HG03095 (cell line): ENCODE measurements around the gene B3GNT7.
"Not testable (repeated sequence)": the region's sequence is repeated elsewhere in the genome, so short reads cannot be mapped to it uniquely, and the experiment has no call there.

Experiments used
- ATAC-seq: cut with Tn5 transposase; IDR thresholded peaks from one replicate; pipeline ENCODE4 v1.9.1; 2021; ENCODE audit warnings: moderate library complexity; ENCODE audit not compliant: unreplicated experiment

Gene B3GNT7

GRCh38 chr2:231395188-231396057 is at the start of gene B3GNT7:
Gene B3GNT7, plus strand, starts transcription at chr2:231395710. Its CDS starts 94 bp downstream, at chr2:231395804.
- no peak for ATAC-seq

- ATAC-seq, result no peak
Observed at GRCh38 chr2:231347081-231347480, 48.4 kb upstream of the B3GNT7 start.

- no peak for ATAC-seq
Observed at GRCh38 chr2:231347638-231348037, 47.9 kb upstream of the B3GNT7 start.

GRCh38 chr2:231348173-231348572 is 47.3 kb upstream of the B3GNT7 start:
- no peak for ATAC-seq

- ATAC-seq, result no peak
Observed at GRCh38 chr2:231348704-231349373, 46.7 kb upstream of the B3GNT7 start.

GRCh38 chr2:231349374-231349735 is 46.2 kb upstream of the B3GNT7 start:
- not testable (repeated sequence) for ATAC-seq

GRCh38 chr2:231351648-231352047 is 43.9 kb upstream of the B3GNT7 start:
- ATAC-seq, result no peak

- ATAC-seq, result no peak
Observed at GRCh38 chr2:231353469-231353868, 42.0 kb upstream of the B3GNT7 start.

- ATAC-seq, result no peak
Observed at GRCh38 chr2:231355508-231356465, 39.7 kb upstream of the B3GNT7 start.

- ATAC-seq, result no peak
Observed at GRCh38 chr2:231356466-231356844, 39.1 kb upstream of the B3GNT7 start.

GRCh38 chr2:231357048-231357447 is 38.5 kb upstream of the B3GNT7 start:
- ATAC-seq, result no peak

GRCh38 chr2:231357931-231358330 is 37.6 kb upstream of the B3GNT7 start:
- no peak for ATAC-seq

- ATAC-seq, result no peak
Observed at GRCh38 chr2:231359441-231359840, 36.1 kb upstream of the B3GNT7 start.

GRCh38 chr2:231359948-231360347 is 35.6 kb upstream of the B3GNT7 start:
- no peak for ATAC-seq

- ATAC-seq, result no peak
Observed at GRCh38 chr2:231360401-231360800, 35.1 kb upstream of the B3GNT7 start.

GRCh38 chr2:231360881-231361371 is 34.6 kb upstream of the B3GNT7 start:
- no peak for ATAC-seq

GRCh38 chr2:231361701-231362554 is 33.6 kb upstream of the B3GNT7 start:
- ATAC-seq, result peak; percentile 94

GRCh38 chr2:231362555-231363184 is 32.8 kb upstream of the B3GNT7 start:
- no peak for ATAC-seq

GRCh38 chr2:231364061-231364460 is 31.4 kb upstream of the B3GNT7 start:
- ATAC-seq, result no peak
